Lung (tissue), 12 donors: ENCODE results near the gene SELENOS. TPM values are rescaled to one million over a fixed set of nuclear protein-coding genes. Genes with fewer than 3 reads are reported as not detected.

Experiments
- ATAC-seq: fragments of 200-7000 bp; cut with Tn5 transposase; one replicate; pipeline ENCODE4 v1.9.1; 2020; ENCODE audit warnings: moderate number of reproducible peaks; ENCODE audit not compliant: insufficient read depth, low FRiP score
- DNase-seq, 3 donors: peaks; one replicate each; pipeline ENCODE4 v3.0.0-alpha.2; 2013 to 2017
- H3K27ac ChIP-seq, 2 donors: one replicate each; pipeline ENCODE4 v1.5.1; 2013; ENCODE audit warnings: mild to moderate bottlenecking in 2 of 2, moderate library complexity in 2 of 2, control low read depth in 1 of 2, inconsistent platforms in 1 of 2, low read depth in 1 of 2, low read length in 1 of 2
- H3K27me3 ChIP-seq, 3 donors: one replicate each; pipeline ENCODE4 v1.5.1; 2013; ENCODE audit warnings: low read length in 2 of 3; ENCODE audit not compliant: control insufficient read depth in 3 of 3, insufficient read depth in 3 of 3
- H3K36me3 ChIP-seq, 4 donors: one replicate each; pipeline ENCODE4 v1.5.1; 2013; ENCODE audit warnings: low read length in 4 of 4, mild to moderate bottlenecking in 1 of 4, moderate library complexity in 1 of 4; ENCODE audit not compliant: control insufficient read depth in 4 of 4, insufficient read depth in 4 of 4
- H3K4me1 ChIP-seq, 5 donors: one replicate each; pipeline ENCODE4 v1.5.1; 2013; ENCODE audit warnings: low read length in 5 of 5, mild to moderate bottlenecking in 2 of 5, moderate library complexity in 1 of 5; ENCODE audit not compliant: control insufficient read depth in 5 of 5, insufficient read depth in 5 of 5
- H3K4me3 ChIP-seq: one replicate; pipeline ENCODE4 v1.5.1; 2013; ENCODE audit warnings: mild to moderate bottlenecking, control low read depth, moderate library complexity
- H3K9ac ChIP-seq, 2 donors: one replicate each; pipeline ENCODE4 v1.5.1; 2013; ENCODE audit warnings: low read length in 2 of 2, control low read depth in 1 of 2; ENCODE audit not compliant: insufficient read depth in 1 of 2
- H3K9me3 ChIP-seq, 4 donors: one replicate each; pipeline ENCODE4 v1.5.1; 2013; ENCODE audit warnings: low read length in 3 of 4, mild to moderate bottlenecking in 1 of 4, moderate library complexity in 1 of 4; ENCODE audit not compliant: control insufficient read depth in 4 of 4, insufficient read depth in 3 of 4
- whole genome bisulfite sequencing, 2 donors: extraction: QIAGEN DNeasy Blood & Tissue Kit; methylation state at CpG; one replicate each; pipeline ENCODE4 v1.1.7; 2013; 5-methylcytosine and 5-hydroxymethylcytosine counted together
- polyA plus RNA-seq, 2 donors: library from polyadenylated mRNA; stranded (reverse); fragments of 200-250 nt; gene quantifications; one replicate each; pipeline ENCODE4 v1.2.1, GENCODE V29; 2013
- total RNA-seq, 2 donors: library from RNA; depleted of rRNA in 1 of 2; stranded (reverse); fragments of >200 nt in 1 of 2; gene quantifications; one replicate each; pipeline ENCODE4 v1.2.1, GENCODE V29; 2014 to 2021
- TF ChIP-seq, protein P1 (sequence below): IDR thresholded peaks from 2 replicates; pipeline ENCODE4 v1.5.1; 2012; ENCODE audit warnings: mild to moderate bottlenecking; ENCODE audit errors: control extremely low read depth, extremely low read depth
- donor health status: control.
- donor health status: control.
- donor health status: Bipolar disorder and iron deficiency.
- donor health status: healthy.
- donor health status: DM: yes; HTN: yes; CAD: no.

SELENOS gene
- total and polyA plus RNA-seq, 4 donors = 41.7 to 158 (median 81.9) TPM

- peaks cover 0 to 35% (median 14%) of the 10 kb centered on the region in 5 donors for H3K4me1 ChIP-seq
- DNase-seq (peak; percentile 82 to 92 (median 88)), ATAC-seq (no peak)
- peaks cover 0 to 2% (median 0%) of the 10 kb centered on the region in 4 donors for H3K9me3 ChIP-seq
- no peak overlapping the region for H3K9ac ChIP-seq
- H3K27ac ChIP-seq = no peak overlapping the region
- WGBS, 2 donors = 38 to 44% methylated on average over 11 of the region's 11 CpGs
- H3K4me3 ChIP-seq = no peak overlapping the region
- no peaks in the 10 kb centered on the region for H3K27me3 ChIP-seq
- TF ChIP-seq, protein P1, sequence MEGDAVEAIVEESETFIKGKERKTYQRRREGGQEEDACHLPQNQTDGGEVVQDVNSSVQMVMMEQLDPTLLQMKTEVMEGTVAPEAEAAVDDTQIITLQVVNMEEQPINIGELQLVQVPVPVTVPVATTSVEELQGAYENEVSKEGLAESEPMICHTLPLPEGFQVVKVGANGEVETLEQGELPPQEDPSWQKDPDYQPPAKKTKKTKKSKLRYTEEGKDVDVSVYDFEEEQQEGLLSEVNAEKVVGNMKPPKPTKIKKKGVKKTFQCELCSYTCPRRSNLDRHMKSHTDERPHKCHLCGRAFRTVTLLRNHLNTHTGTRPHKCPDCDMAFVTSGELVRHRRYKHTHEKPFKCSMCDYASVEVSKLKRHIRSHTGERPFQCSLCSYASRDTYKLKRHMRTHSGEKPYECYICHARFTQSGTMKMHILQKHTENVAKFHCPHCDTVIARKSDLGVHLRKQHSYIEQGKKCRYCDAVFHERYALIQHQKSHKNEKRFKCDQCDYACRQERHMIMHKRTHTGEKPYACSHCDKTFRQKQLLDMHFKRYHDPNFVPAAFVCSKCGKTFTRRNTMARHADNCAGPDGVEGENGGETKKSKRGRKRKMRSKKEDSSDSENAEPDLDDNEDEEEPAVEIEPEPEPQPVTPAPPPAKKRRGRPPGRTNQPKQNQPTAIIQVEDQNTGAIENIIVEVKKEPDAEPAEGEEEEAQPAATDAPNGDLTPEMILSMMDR = peak; percentile 89
- H3K36me3 ChIP-seq = no peaks in the 10 kb centered on the region
Measured at GRCh38 chr15:101258238-101259144, 18.8 kb downstream of the SELENOS start.

GRCh38 chr15:101256757-101257156, 20.5 kb downstream of the SELENOS start:
- ATAC-seq = no peak

DNA sequence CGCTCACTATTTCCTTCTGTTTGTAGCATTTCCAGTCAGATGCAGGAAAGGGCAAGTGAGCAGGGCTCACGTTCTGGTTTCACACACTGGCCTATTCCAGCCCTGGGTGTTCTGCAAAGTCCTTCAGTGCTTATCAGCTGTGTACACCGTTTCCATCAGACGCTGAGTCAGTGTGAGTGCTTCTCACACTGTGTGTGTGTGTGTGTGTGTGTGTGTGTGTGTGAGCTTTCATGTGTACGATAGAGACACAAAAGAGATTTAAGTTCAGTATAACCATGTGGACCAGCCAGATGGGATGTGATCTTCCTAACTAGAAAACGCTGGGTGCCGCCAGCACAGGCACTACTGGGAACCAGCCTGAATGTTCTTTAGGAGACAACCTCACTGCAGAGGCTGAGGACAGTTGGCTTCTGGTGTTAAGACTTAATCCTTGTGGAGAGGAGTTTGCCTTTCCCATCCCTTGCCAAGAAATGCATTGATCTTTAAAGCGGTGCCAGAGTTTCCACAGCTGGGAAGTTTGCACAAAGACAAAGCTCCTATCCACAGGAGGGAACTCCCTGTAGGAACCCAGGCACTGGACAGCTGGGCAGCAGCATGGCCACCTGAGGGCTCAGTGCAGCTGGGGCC, 21.6 kb downstream of the SELENOS start:
- no peaks in the 10 kb centered on the region for H3K27me3 ChIP-seq
- H3K9ac ChIP-seq = peak overlapping the region in 1 of 2 donors; percentile 40
- H3K4me3 ChIP-seq = no peak overlapping the region
- TF ChIP-seq, protein P1 = no peak
- peak overlapping the region in 1 of 2 donors; percentile 18 for H3K27ac ChIP-seq
- ATAC-seq = no peak
- DNase-seq = peak; percentile 61 to 80 (median 67)
- WGBS, 2 donors = 35 to 38% methylated on average over 8 of the region's 8 CpGs
- H3K36me3 ChIP-seq = no peaks in the 10 kb centered on the region
- peaks cover 0 to 2% (median 0%) of the 10 kb centered on the region in 4 donors for H3K9me3 ChIP-seq
- peaks cover 0 to 44% (median 14%) of the 10 kb centered on the region in 5 donors for H3K4me1 ChIP-seq

More at GRCh38 chr15:101256757-101257156, 20.5 kb downstream of the SELENOS start:
- H3K4me1 ChIP-seq = peaks cover 0 to 44% (median 14%) of the 10 kb centered on the region in 5 donors
- peaks cover 0 to 2% (median 0%) of the 10 kb centered on the region in 4 donors for H3K9me3 ChIP-seq
- WGBS, 2 donors = 88 to 95% methylated on average over 6 of the region's 6 CpGs
- no peak overlapping the region for H3K27ac ChIP-seq
- H3K4me3 ChIP-seq = no peak overlapping the region
- TF ChIP-seq, protein P1 = no peak
- no peak overlapping the region for H3K9ac ChIP-seq
- H3K36me3 ChIP-seq = no peaks in the 10 kb centered on the region
- no peak for DNase-seq
- H3K27me3 ChIP-seq = no peaks in the 10 kb centered on the region
